Measurements from ENCODE around the gene SDF2L1.
"Not testable (repeated sequence)": the region's sequence is repeated elsewhere in the genome, so short reads cannot be mapped to it uniquely, and the experiment has no call there.

Gene SDF2L1

DNA sequence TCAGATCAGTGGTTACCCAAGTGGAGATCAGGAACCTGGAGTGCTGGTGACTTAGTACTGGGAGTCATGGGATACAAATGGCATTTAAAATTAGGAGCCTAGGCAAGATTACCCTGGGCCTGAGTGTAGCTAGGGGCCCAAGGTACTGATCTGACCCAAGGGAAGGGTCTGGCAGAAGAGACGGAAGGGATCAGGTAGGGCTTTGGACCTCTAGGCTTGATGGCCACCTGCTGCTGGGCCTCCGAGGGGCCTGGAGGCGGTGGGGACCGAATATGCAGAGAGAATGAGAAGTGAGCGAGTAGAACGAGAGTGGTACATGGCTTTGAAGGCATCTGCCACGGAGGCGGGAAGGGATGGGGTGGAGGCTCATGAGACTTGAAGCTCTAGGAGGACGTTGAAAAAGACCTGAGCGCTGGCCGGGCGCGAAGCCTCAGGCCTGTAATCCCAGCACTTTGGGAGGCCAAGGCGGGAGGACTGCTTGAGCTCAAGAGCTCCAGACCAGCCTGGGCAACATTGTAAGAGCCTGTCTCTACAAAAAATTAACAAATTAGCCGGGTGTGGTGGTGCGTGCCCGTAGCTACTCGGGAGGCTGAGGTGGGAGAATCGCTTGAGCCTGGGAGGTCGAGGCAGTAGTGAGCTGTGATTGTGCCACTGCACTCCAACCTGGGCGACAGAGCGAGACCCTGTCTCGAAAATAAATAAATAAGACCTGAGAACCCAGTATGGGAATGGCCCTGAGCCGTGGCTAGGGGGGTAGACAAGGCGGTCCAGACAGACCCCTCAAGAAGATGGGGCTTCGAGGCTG lies 23.1 kb downstream of the SDF2L1 start:
- DNase-seq, result no peak

DNA sequence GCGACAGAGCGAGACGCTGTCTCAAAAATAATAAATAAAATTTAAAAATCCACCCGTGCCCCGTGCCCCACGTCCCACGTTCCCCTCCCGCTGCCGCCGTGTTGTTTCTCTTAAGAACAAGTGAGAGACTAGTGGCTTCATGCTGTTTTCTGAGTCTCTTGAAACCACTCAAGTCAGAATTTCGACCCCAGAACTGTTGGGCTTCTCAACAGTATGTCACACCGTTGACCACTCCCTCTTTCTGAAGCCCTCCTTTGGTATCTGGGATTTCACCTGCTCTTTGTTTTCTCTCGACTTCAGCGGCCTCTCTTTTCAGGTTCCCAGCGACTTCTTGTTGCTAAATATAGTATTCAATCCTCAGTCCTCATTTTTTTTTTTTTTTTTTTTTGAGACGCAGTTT lies 24.7 kb downstream of the SDF2L1 start:
- no peak for DNase-seq

DNA sequence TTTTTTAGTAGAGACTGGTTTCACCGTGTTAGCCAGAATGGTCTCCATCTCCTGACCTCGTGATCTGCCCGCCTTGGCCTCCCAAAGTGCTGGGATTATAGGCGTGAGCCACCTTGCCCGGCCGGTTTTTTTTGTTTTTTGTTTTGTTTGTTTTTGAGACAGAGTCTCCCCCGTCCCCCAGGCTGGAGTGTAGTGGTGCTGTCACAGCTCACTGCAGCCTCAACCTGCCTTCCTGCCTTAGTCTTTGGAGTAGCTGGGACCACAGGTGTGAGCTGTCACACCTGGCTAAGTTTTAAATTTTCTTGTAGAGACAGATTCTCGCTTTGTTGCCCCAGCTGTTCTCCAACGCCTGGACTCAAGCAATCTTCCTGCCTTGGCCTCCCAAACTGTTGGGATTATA lies 26.9 kb downstream of the SDF2L1 start:
- DNase-seq, result no peak

DNA sequence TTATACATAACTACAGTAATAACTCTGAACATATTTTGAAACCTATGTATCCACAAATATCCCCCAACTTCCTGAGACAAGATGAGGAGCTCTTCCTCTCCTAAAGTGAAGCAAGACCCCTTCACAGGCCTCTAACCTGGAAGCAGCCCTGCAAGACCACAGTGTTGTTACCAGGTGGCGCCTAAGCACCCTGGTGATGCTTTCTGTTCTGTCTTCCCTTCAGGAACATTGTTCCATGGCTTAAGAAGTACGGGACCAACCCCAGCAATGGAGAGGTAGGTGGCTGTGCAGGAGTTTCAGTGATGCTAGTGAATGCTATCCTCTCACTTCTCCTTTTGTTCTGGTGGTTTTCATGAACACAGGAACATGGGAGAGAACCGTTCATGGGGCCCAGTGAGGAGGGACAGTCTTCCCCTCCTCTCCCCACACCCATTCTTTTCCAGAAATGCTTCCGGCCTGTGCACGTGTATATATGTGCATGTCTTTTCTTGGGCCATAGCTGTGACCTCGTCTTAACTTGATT lies 30.1 kb downstream of the SDF2L1 start:
- DNase-seq, result no peak

DNA sequence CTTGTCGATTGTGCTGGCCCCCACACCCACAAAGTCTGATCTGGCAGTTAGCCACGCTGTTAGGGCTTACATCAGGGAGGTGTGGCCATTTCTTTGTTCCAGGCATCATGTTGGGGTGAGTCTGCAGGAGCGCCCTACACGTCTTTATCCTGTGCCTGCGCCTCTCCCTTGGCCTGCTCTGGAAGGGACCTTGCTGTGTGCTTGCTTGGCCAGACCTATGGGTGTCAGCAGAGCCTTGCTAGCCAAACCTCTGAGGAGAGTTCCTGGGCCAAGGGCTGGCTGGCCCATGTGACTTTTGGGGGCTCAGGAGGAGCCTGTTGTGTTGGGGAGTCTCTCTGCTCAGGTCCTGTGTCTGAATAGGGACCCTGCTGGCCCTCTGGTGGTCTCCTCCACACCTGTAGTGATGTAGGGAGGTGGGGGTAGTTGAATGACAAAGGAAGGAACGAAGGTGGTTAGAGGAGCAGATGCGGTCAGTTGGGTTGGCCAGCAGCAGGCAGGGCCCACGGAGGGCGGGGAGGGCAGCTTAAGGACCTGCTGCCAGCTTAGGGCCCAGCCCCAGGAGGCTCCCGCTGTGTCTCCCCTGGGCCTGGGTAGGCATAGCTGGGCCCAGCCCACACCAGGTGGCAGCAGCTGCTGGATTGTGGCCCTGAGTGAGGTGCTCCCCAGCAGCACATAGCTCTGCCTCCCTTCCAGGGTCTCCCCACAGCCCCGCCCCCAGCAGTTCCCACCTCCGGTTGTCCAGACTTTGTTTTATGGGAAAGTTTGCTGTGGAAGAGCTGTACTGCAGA lies 31.6 kb downstream of the SDF2L1 start:
- no peak for DNase-seq

DNA sequence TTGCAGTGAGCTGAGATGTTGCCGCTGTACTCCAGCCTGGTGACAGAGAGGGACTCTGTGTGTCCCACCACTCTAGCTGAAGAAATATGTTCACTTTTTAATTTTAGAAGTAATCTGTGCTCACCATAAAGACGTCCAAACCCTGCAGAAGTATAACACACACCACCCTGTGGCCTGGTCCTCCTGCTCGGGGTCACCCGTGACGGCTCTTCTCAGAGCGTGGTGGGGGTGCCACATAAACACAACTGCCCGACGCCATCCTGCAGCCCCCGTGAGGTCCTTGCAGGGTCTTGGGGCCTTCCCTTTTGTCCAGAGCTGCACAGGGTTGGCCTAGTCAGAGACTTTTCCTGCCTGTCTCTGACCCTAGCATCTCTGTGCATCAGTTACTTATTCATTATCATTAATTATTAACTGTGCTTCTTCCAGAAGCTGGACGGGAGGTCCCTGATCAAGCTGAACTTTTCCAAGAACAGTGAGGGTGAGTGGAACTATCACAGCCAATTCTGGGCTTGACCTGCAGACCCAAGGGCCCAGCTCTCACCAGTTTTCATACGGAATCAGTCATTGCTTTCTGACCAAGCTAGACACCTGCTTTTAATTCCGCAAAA lies 32.6 kb downstream of the SDF2L1 start:
- no peak for DNase-seq

DNA sequence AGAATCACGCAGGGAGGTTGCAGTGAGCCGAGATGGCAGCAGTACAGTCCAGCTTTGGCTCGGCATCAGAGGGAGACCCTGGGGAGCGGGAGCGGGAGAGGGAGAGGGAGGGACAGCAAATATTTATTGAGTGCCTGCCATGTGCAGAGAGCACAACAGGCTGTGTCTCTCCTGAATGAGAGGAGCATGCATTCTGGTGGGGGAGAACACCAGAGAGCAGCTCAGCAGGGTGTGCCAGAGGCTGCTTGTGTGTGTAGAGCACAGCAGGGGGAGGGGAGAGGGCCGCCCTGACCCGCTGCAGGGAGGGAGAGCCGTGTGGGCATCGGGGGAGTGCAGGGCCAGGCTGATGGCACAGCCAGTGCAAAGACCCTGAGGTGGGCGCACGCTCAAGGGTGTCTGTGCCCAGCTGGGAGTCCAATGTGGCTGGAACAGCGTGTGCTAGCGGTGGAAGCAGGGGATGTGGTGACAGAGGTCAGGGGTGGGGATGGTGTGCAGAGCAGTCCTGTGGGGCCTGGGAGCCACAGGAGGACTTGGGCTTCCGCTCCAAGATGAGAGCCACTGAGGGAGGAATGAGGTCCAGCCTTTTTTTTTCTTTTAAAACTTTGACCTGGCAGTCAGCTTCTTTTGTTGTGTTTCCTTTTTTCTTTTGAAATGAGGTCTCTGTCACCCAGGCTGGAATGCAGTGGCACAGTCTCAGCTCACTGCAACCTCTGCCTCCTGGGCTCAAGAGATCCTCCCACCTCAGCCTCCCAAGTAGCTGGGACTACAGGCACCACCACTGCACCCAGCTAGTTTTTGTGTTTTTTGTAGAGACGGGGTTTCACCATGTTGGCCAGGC lies 35.7 kb downstream of the SDF2L1 start:
- DNase-seq, result no peak

DNA sequence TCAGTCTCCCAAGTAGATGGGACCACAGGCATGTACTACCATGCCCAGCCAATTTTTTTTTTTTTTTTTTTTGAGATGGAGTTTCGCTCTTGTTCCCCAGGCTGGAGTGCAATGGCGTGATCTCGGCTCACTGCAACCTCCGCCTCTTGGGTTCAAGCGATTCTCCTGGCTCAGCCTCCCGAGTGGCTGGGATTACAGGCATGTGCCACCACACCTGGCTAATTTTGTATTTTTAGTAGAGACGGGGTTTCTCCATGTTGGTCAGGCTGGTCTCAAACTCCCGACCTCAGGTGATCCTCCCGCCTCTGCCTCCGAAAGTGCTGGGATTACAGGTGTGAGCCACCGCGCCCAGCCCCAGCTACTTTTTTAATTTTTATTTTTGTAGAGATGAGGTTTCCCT lies 36.7 kb downstream of the SDF2L1 start:
- not testable (repeated sequence) for DNase-seq

DNA sequence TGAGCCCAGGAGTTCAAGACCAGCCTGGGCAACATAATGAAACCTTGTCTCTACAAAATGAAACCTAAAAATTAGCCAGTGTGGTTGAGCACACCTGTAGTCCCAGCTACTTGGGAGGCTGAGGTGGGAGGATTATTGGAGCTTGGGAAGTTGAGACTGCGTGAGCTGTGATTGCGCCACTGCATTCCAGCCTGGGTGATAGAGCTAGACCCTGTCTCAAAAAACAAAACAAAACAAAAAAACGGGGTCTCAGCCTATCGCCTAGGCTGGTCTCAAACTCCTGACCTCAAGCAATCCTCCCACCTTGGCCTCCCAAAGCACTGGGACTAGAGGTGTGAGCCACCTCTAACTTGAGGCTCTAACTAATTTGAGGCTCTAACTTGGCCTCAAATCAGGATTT lies 37.3 kb downstream of the SDF2L1 start:
- DNase-seq, result no peak

DNA sequence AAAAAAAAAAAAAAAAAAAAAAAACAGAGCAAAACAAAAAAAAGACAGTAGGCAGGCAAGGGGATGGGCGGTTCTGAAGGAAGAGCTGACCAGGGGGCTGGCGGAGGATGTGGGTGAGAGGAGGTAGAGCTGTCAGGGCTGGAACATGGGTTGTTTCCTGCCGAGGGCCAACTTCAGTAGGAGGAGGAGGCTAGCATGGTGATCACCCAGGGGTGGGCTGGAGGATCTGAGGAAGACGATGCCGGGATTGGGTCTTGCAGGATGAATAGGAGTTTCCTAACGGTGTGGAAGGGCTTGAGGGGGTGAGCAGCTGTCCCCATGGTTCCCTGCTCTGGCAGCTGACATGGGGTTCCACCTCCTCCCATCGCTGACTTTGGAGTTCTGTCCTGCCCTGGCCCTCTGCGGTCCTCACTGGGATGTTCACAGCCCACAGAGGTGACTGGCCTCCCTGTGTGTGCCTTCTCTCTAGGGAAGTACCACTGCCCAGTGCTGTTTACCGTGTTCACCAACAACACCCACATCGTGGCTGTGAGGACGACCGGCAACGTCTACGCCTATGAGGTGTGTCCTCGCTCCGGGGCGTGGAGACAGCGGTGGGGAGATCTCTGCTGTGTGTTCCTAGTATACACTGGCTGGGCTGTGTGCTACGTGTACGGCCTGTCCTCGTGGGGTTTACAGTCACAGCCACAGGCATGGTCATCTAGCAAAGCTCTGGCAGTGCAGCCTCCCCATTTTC lies 38.9 kb downstream of the SDF2L1 start:
- DNase-seq, result no peak

DNA sequence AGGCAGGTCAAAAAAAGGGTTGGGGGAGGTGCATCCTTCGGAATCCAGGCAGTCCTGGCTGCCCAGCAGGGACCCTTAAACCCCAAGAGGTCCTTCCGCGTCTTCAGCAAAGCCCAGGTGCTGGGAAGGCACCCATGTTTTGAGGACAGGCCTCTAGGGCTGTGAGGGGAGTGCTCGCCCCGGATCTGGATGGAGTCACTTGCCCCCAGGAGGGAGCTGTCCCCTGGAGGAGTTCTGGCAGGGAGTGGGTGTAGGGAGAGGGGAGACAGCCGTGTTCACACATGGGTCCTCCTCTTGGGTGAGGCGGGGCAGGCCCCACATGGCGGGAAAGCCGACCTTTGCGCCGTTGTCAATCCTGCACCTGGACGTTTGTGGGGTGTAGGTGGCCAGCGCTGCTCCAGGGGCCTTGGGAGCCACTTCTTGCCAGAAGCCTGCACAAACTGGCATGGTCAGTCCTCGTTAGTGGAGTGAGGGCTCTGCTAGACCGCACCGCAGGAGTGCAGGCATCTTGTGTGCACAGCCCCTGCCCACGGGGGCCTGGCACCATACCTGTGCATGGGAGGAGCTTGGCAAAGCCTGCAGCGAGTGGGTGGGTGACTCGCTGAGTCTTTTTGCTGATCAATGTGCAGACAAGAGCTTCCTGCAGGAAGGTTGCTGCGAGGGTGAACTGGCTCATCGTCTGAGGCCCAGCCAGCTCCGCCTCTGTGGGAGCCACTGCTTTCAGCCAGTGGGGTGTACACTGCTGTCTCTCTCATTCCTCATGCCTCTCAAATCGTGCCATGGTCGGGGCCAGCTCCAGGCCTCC lies 39.7 kb downstream of the SDF2L1 start:
- no peak for DNase-seq

DNA sequence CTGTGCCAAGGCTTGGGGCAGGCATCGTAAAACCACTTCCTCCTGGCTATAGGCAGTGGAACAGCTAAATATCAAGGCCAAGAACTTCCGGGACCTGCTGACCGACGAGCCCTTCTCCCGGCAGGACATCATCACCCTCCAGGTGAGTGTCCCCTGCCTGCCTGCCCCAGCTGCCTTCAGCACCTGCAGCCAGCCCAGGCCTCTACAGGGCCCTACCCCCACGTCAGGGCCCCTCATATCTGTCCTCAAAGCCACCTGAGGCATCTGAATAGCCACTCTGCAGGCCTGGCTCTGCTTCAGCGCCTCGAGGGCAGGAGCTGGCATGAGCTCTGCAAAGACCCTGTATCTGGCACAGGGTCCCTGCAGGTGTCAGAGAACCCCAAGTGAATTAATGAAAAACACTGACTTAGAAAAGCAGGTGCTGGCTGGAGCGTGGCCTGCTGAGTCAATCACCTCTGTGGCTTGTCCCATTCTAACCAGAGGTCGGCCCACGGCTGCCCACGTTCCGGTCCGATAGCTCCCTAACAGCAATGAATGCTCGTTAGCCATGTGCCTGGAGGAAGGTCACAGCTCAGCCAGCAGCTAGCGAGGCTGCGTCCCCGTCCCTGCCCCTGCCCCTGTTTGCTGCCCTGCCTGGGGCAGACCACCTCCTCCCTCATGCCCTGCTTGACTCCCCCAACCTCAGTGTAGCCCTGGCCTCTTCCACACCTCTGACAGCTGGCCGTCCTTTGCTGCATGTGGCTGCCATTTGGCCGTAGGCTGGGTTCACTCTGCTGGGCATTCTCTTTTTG lies 40.5 kb downstream of the SDF2L1 start:
- no peak for DNase-seq

DNA sequence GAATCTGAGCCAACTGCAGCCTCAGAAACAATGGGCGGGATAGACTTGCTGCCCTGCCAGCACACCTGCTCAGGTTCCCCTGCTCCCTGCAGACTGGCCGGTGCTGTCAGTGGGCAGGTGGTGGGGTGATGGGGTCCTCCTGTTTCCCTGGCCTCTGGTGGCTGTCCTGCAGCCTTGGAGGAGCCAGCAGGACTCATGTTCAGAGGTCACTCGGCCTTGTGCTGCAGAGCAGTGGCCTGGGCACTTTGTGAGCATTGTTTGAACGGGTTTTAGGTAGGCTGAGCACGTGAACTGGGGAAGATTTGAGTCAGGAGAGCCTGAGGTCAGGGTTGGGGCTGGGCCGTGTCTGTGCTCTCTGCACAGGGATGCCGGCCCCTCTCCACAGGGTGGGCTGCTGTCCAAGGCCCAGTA lies 41.3 kb downstream of the SDF2L1 start:
- no peak for DNase-seq

DNA sequence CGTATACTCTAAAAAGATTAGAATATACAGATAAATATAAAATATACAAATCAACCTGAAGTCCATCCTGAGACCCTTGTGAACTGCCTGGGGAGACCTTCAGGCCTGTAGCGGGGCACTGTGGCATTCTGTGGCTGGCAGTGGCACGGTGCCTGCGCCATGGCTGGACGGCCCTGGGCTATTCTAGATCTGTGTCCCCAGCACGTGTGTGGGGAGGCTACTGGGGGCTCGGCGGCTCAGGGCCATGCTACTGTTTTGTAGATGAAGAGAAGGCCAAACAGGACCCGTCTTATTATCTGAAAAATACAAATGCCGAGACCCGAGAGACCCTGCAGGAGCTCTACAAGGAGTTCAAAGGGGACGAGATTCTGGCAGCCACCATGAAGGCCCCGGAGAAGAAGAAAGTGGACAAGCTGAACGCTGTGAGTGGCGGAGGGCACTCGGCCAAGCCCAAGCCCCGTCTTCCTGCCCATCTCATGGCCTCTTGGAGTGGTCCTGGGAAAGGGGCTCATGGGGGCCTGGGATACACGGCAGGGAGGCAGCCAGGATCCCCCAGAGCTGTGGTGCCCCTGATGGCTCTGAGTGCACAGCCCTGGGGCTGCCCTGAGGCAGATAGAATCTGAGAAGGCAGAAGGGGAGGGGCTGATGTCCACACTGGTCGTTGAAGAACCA lies 42.5 kb downstream of the SDF2L1 start:
- no peak for DNase-seq

DNA sequence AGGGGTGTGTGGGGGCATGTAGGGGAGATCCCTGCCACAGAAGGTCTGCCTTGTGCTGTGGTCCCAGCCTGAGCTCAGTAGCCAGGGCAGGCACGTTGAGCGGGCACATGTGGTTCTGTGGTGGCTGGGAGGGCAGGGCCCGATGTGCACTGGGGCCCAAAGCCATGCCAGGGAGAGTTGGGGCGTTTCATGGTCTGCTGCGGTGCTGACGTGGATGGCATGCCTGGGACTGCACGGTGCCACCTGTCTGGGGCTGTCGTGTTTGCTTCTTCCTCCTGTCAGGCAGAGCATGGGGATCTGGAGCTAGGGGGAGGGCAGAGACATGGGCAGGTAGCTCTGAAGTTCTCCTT lies 43.0 kb downstream of the SDF2L1 start:
- DNase-seq, result no peak

DNA sequence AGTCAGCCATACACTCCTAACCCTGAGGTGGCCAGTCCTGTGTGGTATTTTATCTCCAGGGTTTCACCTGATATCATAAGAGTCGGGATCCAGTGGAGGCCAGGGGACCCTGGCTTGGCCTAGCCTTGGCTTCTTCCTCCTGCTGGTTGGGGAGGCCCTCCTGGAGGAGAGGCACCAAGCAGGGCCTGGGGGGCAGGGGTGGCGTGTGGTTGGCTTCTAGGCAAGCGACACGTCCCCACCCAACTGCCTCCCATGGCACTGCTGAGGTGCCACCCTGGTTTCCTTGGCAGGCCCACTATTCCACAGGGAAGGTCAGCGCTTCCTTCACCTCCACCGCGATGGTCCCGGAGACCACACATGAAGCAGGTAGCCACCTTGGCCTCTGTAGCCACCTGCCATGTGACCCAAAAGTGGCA lies 44.1 kb downstream of the SDF2L1 start:
- no peak for DNase-seq

DNA sequence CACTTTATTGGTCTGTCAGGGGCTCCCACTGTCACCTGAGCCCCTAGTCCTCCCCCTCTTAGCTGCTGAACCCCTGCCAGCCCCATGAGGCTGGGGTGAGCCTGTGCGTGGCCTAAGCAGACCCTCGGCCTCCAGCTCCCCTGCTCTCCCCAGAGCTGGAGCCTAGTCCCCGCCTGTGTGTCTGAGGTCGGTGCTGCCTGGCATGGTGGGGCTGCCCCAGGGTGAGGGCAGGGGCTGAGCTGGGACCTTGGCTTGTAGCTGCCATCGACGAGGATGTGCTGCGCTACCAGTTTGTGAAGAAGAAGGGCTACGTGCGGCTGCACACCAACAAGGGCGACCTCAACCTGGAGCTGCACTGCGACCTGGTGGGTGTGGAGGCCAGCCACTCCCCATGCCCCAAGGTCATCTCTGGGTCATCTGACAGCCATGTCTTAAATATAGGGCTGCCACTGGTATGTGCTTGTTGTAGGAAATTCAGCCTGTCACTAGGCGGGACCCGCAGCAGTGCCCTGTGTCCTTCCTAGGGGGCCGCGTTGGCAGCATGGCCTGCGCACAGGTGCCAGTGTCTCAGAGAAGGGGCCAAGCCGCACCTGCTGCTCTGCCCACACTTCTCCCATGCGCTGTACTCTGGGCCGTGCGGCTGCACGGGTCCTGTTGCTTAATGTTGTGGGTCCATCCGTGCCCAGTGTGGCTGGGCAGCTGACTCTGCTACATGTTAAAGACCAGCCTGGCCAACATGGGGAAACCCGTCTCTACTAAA lies 44.7 kb downstream of the SDF2L1 start:
- no peak for DNase-seq

DNA sequence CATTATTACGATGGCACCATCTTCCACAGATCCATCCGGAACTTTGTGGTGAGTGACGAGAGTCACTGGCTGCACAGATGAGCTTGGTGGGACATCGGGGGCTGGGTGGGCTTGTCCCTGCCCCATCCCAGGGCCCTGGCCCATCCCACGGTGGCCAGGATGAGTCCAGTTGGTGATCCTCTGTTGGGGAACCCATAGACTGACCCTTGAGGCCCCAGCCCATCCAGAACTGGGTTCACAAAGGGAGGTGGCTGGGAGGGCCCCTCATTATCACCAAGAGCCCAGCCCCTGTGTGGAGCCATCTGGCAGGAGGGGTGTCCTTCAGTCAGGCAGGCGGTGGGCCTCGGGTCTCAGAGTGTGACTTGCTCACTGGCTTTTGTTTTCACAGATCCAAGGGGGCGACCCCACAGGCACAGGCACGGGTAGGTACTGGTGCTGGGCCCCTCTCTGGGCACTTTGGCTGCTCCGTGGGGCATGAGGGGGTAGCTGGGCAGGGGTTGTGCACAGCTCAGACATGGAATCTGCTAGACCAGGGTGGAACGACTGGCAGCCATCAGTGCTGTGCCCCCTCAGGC lies 45.7 kb downstream of the SDF2L1 start:
- DNase-seq, result no peak

DNA sequence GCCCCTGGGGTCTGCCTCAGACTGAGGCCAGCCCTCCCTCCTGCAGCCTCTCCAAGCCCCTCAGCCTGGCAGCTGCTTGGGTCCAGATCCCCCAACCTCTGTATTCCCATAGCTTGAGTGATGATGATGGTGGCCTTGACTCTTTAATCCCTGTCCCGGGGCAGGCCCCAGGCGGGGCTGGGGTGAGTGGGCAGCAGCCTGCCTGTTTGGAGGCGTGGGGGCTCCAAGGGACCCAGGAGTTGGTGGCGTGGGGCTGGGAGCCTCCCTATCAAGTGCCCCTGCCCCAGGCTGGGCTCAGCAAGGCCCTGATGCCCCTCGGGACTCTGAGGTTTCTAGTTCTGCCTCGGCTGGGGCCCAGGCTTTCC lies 46.2 kb downstream of the SDF2L1 start:
- no peak for DNase-seq

Measured in SIG-M5 (cell line).